ENCODE measurements around the gene PADI4.

PADI4 gene

GRCh38 chr1:17292299-17293160 is 15.5 kb upstream of the PADI4 start:
- H3K4me3 ChIP-seq (replicated peaks; ENCODE audit: low read depth, low read length) = no peak overlapping the region
- no peak for TF ChIP-seq CTCF (IDR thresholded peaks at IDR 0.05; ENCODE audit: insufficient read depth, low read length, poor library complexity, severe bottlenecking)
- no peak for DNase-seq (ENCODE audit: extremely low read depth, insufficient read length)
- H3K36me3 ChIP-seq (ENCODE audit: control insufficient read depth, insufficient read depth, low read length) = no peaks in the 10 kb centered on the region
- H3K27me3 ChIP-seq (replicated peaks; ENCODE audit: control insufficient read depth, insufficient read depth, low read length) = no peaks in the 10 kb centered on the region; the same call in 1 of the 2 replicates

GRCh38 chr1:17293681-17294425 is 14.1 kb upstream of the PADI4 start:
- Histone ChIP-seq H3K36me3 (ENCODE audit: control insufficient read depth, insufficient read depth, low read length) (no peaks in the 10 kb centered on the region), H3K27me3 (replicated peaks; ENCODE audit: control insufficient read depth, insufficient read depth, low read length) (no peaks in the 10 kb centered on the region; the same call in 1 of the 2 replicates), H3K4me3 (replicated peaks; ENCODE audit: low read depth, low read length) (no peak overlapping the region)
- TF ChIP-seq CTCF (IDR thresholded peaks at IDR 0.05; ENCODE audit: insufficient read depth, low read length, poor library complexity, severe bottlenecking) = no peak
- no peak for DNase-seq (ENCODE audit: extremely low read depth, insufficient read length)

- Histone ChIP-seq H3K4me3 (replicated peaks; ENCODE audit: low read depth, low read length) (no peak overlapping the region), H3K27me3 (replicated peaks; ENCODE audit: control insufficient read depth, insufficient read depth, low read length) (no peaks in the 10 kb centered on the region; the same call in 1 of the 2 replicates), H3K36me3 (ENCODE audit: control insufficient read depth, insufficient read depth, low read length) (no peaks in the 10 kb centered on the region)
- no peak for TF ChIP-seq CTCF (IDR thresholded peaks at IDR 0.05; ENCODE audit: insufficient read depth, low read length, poor library complexity, severe bottlenecking)
- no peak for DNase-seq (ENCODE audit: extremely low read depth, insufficient read length)
Measured at GRCh38 chr1:17295292-17295691, 12.7 kb upstream of the PADI4 start.

GRCh38 chr1:17296086-17296485 is 11.9 kb upstream of the PADI4 start:
- no peak for DNase-seq (ENCODE audit: extremely low read depth, insufficient read length)
- no peak for TF ChIP-seq CTCF (IDR thresholded peaks at IDR 0.05; ENCODE audit: insufficient read depth, low read length, poor library complexity, severe bottlenecking)
- no peaks in the 10 kb centered on the region; the same call in 1 of the 2 replicates for H3K27me3 ChIP-seq (replicated peaks; ENCODE audit: control insufficient read depth, insufficient read depth, low read length)

GRCh38 chr1:17297991-17298390 is 10.0 kb upstream of the PADI4 start:
- DNase-seq (ENCODE audit: extremely low read depth, insufficient read length) = no peak
- no peaks in the 10 kb centered on the region; the same call in 1 of the 2 replicates for H3K27me3 ChIP-seq (replicated peaks; ENCODE audit: control insufficient read depth, insufficient read depth, low read length)
- H3K4me3 ChIP-seq (replicated peaks; ENCODE audit: low read depth, low read length) = no peak overlapping the region
- no peaks in the 10 kb centered on the region for H3K36me3 ChIP-seq (ENCODE audit: control insufficient read depth, insufficient read depth, low read length)
- no peak for TF ChIP-seq CTCF (IDR thresholded peaks at IDR 0.05; ENCODE audit: insufficient read depth, low read length, poor library complexity, severe bottlenecking)

More at GRCh38 chr1:17296086-17296485, 11.9 kb upstream of the PADI4 start:
- no peak overlapping the region for H3K4me3 ChIP-seq (replicated peaks; ENCODE audit: low read depth, low read length)
- H3K36me3 ChIP-seq (ENCODE audit: control insufficient read depth, insufficient read depth, low read length) = no peaks in the 10 kb centered on the region

All from GM06990 (cell line).